ENCODE results near the gene COQ10A.

Gene COQ10A

DNA sequence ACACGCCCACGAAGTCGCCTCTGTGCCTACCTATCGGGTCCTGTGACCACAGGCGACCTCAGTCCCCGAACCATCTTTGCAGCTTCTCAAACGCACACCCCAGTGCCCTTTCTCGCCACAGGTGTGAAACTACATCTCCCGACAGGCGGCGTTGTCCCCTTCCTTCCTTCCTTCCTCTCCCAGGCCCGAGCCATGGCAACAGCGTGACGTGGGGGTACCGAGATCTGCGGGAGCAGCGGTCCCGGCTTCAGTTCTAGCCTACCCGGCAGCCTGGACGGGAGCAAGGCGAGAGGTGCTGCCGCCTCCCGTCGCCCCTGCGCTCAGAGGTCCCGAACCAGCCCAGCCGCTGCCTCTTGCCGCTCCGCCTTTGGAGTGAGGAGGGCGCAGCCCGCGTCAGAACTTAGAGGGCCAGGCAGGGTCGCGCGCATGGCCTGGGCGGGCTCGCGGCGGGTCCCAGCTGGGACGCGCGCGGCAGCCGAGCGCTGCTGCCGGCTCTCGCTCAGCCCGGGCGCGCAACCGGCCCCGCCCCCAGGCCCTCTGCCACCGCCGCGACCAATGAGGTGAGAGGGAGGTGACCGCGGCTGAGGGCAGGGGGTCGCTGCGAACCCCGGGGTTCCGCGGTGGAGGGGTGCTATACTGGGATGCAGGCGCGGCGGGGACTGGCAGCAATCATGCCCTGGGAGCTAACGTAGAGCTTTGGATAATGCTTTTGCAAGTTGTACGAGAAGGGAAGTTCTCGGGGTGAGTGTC lies at the start of gene COQ10A:
COQ10A (plus strand) TSS at position 250 of the 750 bp plus-strand sequence; CDS start at position 427, 177 bp downstream.
- no peak for DNase-seq (ENCODE audit: low read depth)
- peak within 1 kb of the TSS; percentile 72 for H3K4me3 ChIP-seq (ENCODE audit: low read depth, low read length)

DNA sequence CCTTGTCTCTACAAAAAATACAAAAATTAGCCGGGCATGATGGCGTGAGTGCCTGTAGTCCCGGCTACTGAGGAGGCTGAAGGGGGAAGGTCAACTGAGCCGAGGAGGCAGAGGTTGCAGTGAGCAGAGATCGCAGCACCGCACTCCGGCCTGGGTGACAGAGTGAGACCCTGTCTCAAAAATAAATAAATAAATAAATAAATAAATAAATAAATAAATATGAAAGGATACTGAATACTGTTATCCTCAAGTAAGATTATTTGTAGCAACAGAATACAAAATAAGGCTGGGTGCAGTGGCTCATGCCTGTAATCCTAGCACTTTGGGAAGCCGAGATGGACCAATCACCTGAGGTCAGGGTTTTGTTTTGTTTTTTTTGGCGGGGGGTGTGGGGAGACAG lies 46.9 kb upstream of the COQ10A start:
- DNase-seq (ENCODE audit: low read depth), result no peak
- no peak overlapping the region for H3K4me3 ChIP-seq (ENCODE audit: low read depth, low read length)

DNA sequence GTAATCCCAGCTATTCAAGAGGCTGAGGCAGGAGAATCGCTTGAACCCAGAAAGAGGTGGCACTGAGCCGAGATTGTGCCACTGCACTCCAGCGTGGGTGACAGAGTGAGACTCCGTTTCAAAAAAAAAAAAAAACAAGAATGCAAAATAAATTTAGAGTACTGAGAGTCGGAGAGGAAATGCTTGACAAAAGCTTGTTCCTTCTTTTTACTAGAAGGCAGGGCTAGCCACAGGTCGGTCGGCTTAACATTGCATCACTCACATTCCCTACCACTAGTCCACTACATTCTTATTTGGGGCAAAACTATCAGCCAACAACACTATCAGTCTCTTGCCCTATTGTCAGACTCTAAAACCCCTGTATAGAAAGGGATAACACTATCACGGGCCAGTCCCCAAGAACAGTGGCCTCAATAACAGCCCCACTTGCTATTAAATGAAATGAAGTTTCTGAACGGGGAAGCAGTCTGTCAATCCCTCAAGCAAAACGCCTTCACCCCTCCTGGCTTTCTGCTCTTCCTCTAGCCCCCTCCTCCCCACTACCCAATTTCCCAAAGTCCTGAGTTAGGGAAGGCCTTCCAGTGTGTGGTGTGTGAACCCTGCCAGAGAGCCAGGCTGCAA lies 46.0 kb upstream of the COQ10A start:
- no peak for DNase-seq (ENCODE audit: low read depth)
- peak overlapping the region; percentile 89 for H3K4me3 ChIP-seq (ENCODE audit: low read depth, low read length)

DNA sequence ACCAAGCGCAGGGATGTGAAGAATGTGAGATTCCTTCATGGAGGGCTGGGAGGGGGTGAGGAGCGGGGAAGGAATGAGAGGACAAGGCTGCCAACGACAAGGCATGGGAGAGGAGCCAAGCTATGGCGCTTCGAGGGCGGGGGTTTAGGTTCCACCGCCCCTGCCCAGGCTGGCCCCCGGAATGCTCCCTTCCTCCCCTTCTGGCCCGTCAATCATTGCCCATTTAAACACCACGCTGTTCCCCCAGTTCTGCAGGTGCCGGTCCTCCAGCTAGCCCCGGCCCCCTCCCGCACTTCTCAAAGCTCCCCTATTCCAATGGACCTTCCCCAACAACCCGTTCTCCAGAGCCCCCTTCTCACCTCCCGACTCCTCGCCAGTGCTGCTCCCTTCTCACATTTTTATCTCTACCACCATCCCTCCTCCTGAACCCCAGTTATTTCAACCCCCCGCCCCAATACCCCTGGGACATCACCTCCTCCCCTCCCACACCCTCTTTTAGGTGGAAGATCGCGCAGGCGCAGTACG lies 45.4 kb upstream of the COQ10A start:
- peak overlapping the region; percentile 89 for H3K4me3 ChIP-seq (ENCODE audit: low read depth, low read length)
- DNase-seq (ENCODE audit: low read depth), result peak; percentile 33

DNA sequence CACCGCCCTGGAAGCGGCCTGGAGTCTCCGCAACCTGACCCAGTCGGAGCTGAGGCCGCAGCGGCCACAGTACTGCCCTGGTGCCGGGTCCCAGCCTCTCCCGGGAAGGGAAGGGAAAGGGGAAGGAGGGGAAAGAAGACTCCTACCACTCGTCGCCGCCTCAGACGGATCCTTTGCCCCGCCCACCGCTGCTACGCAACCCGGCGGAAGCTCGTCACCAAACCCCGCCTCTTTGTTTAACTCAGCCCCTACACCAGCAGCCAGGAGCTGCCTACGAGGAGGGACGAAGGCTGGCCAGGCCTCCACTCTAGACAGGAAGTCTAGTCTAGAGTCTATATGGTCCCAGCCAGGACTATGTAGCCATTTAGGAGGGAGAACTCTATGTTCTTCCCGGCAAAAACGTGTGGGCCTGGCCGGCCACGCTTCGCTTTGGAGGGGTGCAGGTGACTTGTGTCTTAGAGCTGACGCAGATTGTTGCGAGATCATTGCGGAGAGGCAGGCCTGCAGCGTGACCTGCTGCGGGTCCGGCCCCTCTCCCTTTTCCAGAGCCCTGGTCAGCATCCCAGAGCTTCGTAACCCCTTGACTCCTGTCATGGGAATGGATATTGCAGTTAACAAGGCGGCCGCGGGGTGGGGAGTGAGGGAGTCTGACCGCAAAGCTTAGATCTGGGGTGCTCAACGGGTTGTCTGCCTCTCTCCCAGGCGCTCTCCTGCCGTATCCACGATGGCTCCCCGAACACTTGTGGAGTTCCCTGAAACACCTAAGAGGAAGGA lies 44.8 kb upstream of the COQ10A start, which contains the start of gene RNF41:
RNF41 (minus strand) TSS at position 166 of the 774 bp plus-strand sequence. CDS start 7,875 bp downstream, outside the sequence.
- H3K4me3 ChIP-seq (ENCODE audit: low read depth, low read length), result peak within 1 kb of the TSS; percentile 89
- peak; percentile 92 for DNase-seq (ENCODE audit: low read depth)

DNA sequence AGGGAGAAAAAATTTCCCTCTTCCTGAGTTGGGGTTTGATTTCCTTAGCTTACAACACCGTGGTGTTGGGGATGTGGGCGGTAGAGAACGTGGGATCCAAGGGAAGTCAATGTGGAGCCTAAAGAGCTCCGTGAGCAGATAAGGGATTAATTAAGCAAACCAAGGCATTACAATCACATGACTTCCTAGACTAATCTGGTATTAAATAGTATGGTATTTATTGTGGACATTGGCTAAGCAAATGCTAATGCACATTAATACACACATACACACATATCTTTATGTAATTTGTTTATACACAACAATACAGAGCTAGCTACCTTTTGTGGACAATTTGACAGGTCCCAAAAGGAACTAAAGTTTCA lies 44.2 kb upstream of the COQ10A start:
- no peak for DNase-seq (ENCODE audit: low read depth)
- peak overlapping the region; percentile 89 for H3K4me3 ChIP-seq (ENCODE audit: low read depth, low read length)

DNA sequence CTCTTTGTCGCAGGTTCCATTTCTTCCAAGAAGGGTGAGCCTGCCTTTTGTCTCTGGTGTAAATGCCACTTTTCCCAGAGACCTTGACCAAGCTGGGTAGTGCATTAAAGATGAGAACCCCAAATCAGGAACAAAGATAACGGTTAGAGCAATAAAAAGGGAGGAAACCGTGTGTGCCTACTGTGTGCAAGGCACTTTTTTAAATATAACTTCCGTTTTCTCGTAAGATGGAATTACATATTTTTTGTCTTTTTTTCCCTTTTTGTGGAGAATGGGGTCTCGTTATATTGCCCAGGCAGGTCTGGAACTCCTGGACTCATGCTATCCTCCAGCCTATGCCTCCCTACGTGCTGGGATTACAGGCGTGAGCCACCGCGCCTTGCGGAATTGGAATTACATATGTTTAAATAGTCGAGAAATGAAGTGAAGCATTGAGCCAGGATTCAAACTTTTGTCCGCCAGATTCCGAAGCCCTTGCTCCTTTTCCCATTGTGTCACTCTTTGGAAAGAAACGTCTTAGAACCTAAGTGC lies 43.1 kb upstream of the COQ10A start:
- peak overlapping the region; percentile 15 for H3K4me3 ChIP-seq (ENCODE audit: low read depth, low read length)
- no peak for DNase-seq (ENCODE audit: low read depth)

DNA sequence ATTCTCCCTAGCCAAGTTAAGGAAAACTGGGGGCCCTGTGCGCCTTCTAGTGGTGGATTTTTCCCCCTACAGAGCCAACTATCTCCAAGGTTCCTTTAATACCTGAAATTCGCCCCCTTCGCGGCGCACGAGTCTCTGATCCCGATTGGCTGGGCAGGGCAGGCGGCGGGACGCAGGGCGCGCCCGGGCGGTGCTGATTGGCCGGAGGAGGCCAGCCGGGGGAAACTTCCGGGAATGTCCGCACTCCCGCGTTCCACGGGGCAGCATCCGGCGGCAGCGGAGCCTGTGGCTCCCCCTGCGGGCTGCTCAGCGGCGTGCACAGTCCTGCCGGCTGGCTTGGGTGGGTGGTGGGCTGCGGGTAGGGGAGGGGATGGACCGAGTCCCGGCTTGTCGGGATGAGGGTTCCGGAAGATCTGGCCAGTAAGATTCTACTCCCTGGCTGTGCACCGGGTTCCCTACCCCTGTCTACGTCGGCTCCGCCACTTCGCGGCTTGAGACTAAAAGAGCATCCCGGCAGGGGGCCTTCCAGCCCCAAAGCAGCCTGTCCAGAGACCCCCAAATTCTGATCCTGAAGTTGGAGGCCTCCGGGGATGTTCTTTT lies 42.5 kb upstream of the COQ10A start, which contains the start of gene NABP2:
NABP2 (plus strand) TSS at position 241 of the 600 bp plus-strand sequence. CDS start 515 bp downstream, outside the sequence.
- DNase-seq (ENCODE audit: low read depth), result peak; percentile 89
- H3K4me3 ChIP-seq (ENCODE audit: low read depth, low read length), result peak within 1 kb of the TSS; percentile 71

DNA sequence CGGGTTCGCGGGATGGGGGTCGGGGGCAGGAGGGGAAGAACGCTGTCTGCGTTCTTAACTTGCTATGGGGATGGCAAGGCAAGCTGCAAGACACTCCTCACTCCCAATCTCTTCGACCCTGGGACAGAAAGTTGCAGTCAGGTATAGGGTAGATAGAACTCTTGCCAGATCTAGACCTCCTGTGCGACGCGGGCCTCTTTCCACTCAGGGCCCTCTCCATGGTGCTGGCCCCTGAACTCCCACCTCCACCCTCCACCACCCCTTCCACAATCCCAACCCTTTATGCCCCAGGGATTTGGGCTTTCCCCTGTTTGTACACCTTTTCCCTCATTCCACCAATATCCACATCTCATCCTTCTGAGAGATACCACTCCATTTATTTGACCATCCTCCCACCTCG lies 41.8 kb upstream of the COQ10A start:
- H3K4me3 ChIP-seq (ENCODE audit: low read depth, low read length), result peak overlapping the region; percentile 71
- DNase-seq (ENCODE audit: low read depth), result no peak

DNA sequence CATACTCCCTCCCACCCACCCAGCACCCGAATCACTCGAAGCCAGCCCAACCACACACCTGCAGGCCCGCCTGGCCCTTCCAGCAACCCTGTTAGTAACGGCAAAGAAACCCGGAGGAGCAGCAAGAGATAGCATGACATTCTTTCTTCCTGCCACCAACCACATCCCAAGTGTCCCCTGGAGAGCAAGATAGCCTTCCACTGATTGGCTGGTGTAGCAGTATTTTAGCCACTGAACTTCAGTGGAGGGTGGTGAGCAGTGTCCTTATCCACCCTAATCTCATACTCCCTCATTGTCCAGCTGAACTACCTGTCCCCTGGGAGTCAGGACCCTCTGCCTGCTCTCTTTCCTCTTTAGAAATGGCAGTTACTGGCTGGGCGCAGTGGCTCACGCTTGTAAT lies 37.7 kb upstream of the COQ10A start:
- DNase-seq (ENCODE audit: low read depth), result no peak
- H3K4me3 ChIP-seq (ENCODE audit: low read depth, low read length), result no peak overlapping the region

DNA sequence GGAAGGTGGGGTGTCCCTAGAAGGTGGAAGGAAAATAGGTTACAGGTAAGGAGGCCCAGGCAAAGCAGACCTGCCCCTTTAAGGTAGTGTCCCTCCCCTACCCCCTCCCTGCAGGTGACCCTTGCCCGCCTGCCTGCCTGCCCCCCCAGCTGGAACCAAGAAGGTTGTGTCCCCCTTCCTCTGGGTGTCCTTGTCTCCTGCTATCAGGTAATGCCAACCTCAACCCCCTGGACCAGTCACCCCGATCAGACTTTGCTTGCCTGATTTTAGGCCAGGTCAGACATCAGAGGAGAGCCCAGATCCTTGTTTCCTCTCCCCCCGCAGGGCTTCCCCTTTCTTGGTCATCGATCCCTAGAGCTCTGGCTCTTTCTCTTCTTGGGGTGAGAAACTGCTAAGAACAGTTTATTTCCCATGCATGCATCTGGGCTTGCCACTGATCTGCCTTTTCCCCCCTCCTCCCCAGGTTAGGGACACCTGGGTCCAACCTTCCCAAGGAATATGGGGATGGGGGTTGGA lies 36.8 kb upstream of the COQ10A start, which contains the start of gene SLC39A5:
SLC39A5 (plus strand) TSS at position 136 of the 516 bp plus-strand sequence. CDS start 1,224 bp downstream, outside the sequence.
- H3K4me3 ChIP-seq (ENCODE audit: low read depth, low read length), result no peak within 1 kb of the TSS

DNA sequence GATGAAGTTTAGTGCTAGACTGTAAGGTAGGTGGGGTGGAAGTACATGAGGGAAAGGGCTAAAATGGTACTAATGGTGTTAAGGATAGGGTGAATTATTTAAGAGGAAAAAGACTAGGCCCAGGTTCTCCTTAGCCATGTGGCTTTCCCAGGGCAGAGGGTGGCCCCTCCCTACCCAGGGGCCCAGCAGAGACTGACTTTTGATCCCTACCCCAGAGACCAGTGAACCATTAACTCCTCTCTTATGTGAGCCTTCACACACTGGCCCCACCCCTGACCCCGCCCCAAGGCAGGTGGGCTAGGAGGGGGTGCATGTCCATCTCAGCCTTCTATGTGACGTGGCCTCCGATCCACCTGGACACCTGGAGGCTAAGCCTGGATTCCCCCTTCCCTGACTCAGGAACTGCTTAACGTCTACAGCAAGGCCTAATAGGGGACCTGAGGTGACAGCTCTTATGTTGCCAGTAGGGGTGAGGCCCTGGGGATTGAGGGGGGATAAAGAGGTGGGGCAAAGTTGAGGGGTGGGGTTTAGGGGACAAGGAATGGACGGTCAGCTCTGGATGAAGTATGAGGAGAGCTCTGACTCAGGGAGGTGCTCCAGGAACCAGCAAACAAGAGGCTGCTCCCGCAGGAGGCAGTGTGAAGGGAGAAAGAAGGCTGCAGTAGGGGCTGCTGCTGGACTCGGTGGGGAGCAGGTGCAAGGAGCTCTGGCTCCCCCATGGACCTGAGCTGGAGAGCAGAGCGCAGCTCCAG lies 36.1 kb upstream of the COQ10A start:
- no peak for DNase-seq (ENCODE audit: low read depth)
- H3K4me3 ChIP-seq (ENCODE audit: low read depth, low read length), result no peak overlapping the region

More for the DNA sequence above, 36.8 kb upstream of the COQ10A start, which contains the start of gene SLC39A5:
- no peak for DNase-seq (ENCODE audit: low read depth)

DNA sequence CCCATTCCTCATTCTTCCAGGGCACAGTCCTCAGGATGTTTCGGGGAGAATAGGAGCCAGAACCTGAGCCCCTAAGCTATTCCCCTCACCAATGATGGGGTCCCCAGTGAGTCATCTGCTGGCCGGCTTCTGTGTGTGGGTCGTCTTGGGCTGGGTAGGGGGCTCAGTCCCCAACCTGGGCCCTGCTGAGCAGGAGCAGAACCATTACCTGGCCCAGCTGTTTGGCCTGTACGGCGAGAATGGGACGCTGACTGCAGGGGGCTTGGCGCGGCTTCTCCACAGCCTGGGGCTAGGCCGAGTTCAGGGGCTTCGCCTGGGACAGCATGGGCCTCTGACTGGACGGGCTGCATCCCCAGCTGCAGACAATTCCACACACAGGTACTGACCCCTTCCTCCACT lies 35.6 kb upstream of the COQ10A start:
- no peak overlapping the region for H3K4me3 ChIP-seq (ENCODE audit: low read depth, low read length)
- no peak for DNase-seq (ENCODE audit: low read depth)

DNA sequence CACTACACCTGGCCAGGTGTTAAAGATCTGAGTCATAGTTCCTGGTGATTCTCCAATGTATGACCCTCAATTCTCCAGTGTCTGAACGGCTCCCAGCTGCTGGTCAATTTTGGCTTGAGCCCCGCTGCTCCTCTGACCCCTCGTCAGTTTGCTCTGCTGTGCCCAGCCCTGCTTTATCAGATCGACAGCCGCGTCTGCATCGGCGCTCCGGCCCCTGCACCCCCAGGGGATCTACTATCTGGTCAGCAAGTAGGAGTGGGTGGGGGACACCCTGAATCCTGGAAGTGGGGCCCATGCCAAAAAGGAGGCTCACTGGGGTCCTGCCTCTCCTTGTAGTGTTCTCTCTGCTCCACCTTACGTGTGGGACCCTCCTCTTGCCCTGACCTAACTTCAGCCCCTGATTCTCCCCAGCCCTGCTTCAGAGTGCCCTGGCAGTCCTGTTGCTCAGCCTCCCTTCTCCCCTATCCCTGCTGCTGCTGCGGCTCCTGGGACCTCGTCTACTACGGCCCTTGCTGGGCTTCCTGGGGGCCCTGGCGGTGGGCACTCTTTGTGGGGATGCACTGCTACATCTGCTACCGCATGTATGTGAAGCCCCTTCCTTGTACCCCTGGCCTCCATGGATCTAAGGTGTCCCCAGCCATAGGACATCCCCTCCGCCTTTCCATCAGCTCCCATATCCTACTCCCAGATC lies 31.9 kb upstream of the COQ10A start:
- H3K4me3 ChIP-seq (ENCODE audit: low read depth, low read length), result no peak overlapping the region
- DNase-seq (ENCODE audit: low read depth), result no peak

DNA sequence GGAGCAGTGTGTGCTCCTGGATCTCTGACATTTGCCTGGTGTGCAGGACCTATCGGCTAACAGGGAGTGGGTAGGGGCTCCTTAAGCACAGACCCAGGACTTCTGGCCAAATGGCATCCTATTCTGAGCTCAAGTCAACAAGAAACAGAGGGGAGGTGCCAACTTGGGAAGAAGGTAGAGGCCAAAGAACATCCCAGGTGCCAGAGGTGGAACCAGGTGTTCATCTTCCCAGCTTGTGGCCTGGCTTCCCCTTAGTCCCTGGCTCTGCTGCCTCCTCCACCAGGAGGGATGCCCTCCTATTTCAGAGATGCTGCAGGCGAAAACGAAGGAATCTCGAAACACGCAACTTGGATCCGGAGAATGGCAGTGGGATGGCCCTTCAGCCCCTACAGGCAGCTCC lies 30.7 kb upstream of the COQ10A start:
- H3K4me3 ChIP-seq (ENCODE audit: low read depth, low read length), result no peak overlapping the region
- no peak for DNase-seq (ENCODE audit: low read depth)

DNA sequence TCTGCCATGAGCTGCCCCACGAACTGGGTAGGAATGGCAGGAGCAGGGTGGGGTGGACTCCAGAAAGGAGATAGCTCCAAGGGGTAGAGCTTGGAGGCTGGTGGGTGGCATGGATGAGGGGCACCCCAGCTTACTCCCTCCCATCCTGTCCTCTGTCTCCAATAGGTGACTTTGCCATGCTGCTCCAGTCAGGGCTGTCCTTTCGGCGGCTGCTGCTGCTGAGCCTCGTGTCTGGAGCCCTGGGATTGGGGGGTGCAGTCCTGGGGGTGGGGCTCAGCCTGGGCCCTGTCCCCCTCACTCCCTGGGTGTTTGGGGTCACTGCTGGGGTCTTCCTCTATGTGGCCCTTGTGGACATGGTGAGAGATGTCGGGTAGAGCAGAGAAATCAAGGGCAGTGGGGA lies 29.8 kb upstream of the COQ10A start:
- no peak overlapping the region for H3K4me3 ChIP-seq (ENCODE audit: low read depth, low read length)
- DNase-seq (ENCODE audit: low read depth), result no peak

DNA sequence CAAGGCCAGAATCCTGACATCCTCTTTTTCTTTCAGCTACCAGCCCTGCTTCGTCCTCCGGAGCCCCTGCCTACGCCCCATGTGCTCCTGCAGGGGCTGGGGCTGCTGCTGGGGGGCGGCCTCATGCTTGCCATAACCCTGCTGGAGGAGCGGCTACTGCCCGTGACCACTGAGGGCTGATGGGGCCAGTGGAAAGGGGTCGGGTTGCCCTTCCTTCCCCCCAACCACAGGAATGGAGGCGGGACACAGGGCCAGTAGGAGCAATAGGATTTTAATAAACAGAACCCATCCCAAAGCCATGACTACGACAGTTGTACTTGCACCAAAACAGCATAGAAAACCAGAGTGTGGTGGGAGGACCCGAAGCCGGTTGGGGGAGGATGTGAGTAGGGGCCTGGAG lies 29.2 kb upstream of the COQ10A start:
- DNase-seq (ENCODE audit: low read depth), result no peak
- H3K4me3 ChIP-seq (ENCODE audit: low read depth, low read length), result no peak overlapping the region

All from skeletal muscle cell (primary cell).